Testis (tissue), 3 donors: ENCODE measurements around the gene SH3BP4. TPM values are rescaled to one million over a fixed set of nuclear protein-coding genes. Genes with fewer than 3 reads are reported as not detected.

Source experiments
- DNase-seq: peaks from one replicate; pipeline ENCODE4 v3.0.0-alpha.2; 2019
- H3K27ac ChIP-seq, 2 donors: fragments of 200-600 bp; sonication (generic); one replicate each; pipeline ENCODE4 v1.5.1; 2019
- H3K27me3 ChIP-seq: fragments of 200-600 bp; sonication (generic); one replicate; pipeline ENCODE4 v1.5.1; 2019
- H3K36me3 ChIP-seq: fragments of 200-600 bp; sonication (generic); one replicate; pipeline ENCODE4 v1.5.1; 2017; ENCODE audit warnings: low read depth; ENCODE audit errors: missing control alignments
- H3K4me1 ChIP-seq: fragments of 200-600 bp; sonication (generic); one replicate; pipeline ENCODE4 v1.5.1; 2019
- H3K4me3 ChIP-seq, 2 donors: fragments of 200-600 bp; sonication (generic); one replicate each; pipeline ENCODE4 v1.5.1; 2017 to 2019
- H3K9me3 ChIP-seq: fragments of 200-600 bp; sonication (generic); one replicate; pipeline ENCODE4 v1.5.1; 2017
- CTCF ChIP-seq, 3 experiments: fragments of 450-650 bp in 2 of 3; fragments of 200-600 bp in 1 of 3; sonication (generic) in 1 of 3; IDR thresholded peaks; one replicate each; pipeline ENCODE4 v1.5.1; 2016 to 2019; ENCODE audit warnings: antibody characterized with exemption in 3 of 3, mild to moderate bottlenecking in 2 of 3, moderate library complexity in 1 of 3
- POLR2A ChIP-seq: fragments of 450-650 bp; IDR thresholded peaks from one replicate; pipeline ENCODE4 v1.6.1; 2017; ENCODE audit warnings: antibody characterized with exemption, mild to moderate bottlenecking, moderate library complexity
- WGBS, 2 donors: methylation state at CpG; one replicate each; pipeline ENCODE4 v1.1.5; 2018; 5-methylcytosine and 5-hydroxymethylcytosine counted together
- intact Hi-C: fragments of 100-400 bp; cut with DNase I; formaldehyde crosslinking; loops from one replicate; pipeline ENCODE4 v1.15.1; 2023; ENCODE audit warnings: low total_unique reads
- polyA plus RNA-seq: library from polyadenylated mRNA; stranded (reverse); fragments of 350-450 nt; fragmentation: Illumina TruSeq; extraction: RNeasy Lipid Tissue Mini Kit (QIAGEN cat#74804); gene quantifications from one replicate; pipeline ENCODE4 v1.2.3, GENCODE V29; 2014; ENCODE audit warnings: low read depth, low replicate concordance; ENCODE audit not compliant: insufficient read depth
- total RNA-seq, 2 donors: library from RNA; depleted of rRNA; stranded (reverse); fragments of >200 nt; gene quantifications; one replicate each; pipeline ENCODE4 v1.2.3, GENCODE V29; 2016

SH3BP4 gene
- total and polyA plus RNA-seq, 3 donors from 2014 or later: 33.3 to 88.5 (median 64.4) TPM

GRCh38 chr2:235066895-235067294 is 115.1 kb downstream of the SH3BP4 start:
- H3K27ac ChIP-seq: no peak overlapping the region
- no peaks in the 10 kb centered on the region for H3K36me3 ChIP-seq
- no peak for DNase-seq
- H3K4me1 ChIP-seq: no peaks in the 10 kb centered on the region
- no peaks in the 10 kb centered on the region for H3K9me3 ChIP-seq
- no peaks in the 10 kb centered on the region for H3K27me3 ChIP-seq
- intact Hi-C loops: no loop called here
- TF ChIP-seq POLR2A (no peak), CTCF (IDR thresholded peaks at IDR 0.05) (no peak)
- no peak overlapping the region for H3K4me3 ChIP-seq
- 68 to 82% methylated on average over 4 of the region's 4 CpGs for WGBS, 2 donors

- no peaks in the 10 kb centered on the region for H3K36me3 ChIP-seq
- H3K9me3 ChIP-seq: no peaks in the 10 kb centered on the region
- DNase-seq: no peak
- no peak for TF ChIP-seq POLR2A
- TF ChIP-seq CTCF (IDR thresholded peaks at IDR 0.05): no peak
- H3K4me1 ChIP-seq: no peaks in the 10 kb centered on the region
- WGBS, 2 donors: 84 to 92% methylated on average over 3 of the region's 3 CpGs
- intact Hi-C loops: no loop called here
- H3K4me3 ChIP-seq: no peak overlapping the region
- H3K27me3 ChIP-seq: no peaks in the 10 kb centered on the region
- no peak overlapping the region for H3K27ac ChIP-seq
Observed at GRCh38 chr2:235068701-235069100, 116.9 kb downstream of the SH3BP4 start.

- intact Hi-C loops: no loop called here
- Histone ChIP-seq H3K4me3 (no peak overlapping the region), H3K9me3 (no peaks in the 10 kb centered on the region), H3K4me1 (no peaks in the 10 kb centered on the region), H3K27ac (no peak overlapping the region), H3K27me3 (no peaks in the 10 kb centered on the region), H3K36me3 (no peaks in the 10 kb centered on the region)
- DNase-seq: no peak
- TF ChIP-seq POLR2A: no peak
- no peak for TF ChIP-seq CTCF (IDR thresholded peaks at IDR 0.05)
Observed at GRCh38 chr2:235070063-235070706, 118.4 kb downstream of the SH3BP4 start.

GRCh38 chr2:235073868-235074413 is 122.1 kb downstream of the SH3BP4 start:
- H3K27me3 ChIP-seq: no peaks in the 10 kb centered on the region
- DNase-seq: no peak
- intact Hi-C loops: no loop called here
- no peak overlapping the region for H3K4me3 ChIP-seq
- H3K36me3 ChIP-seq: no peaks in the 10 kb centered on the region
- H3K27ac ChIP-seq: no peak overlapping the region
- no peaks in the 10 kb centered on the region for H3K9me3 ChIP-seq
- TF ChIP-seq CTCF (IDR thresholded peaks at IDR 0.05): no peak
- no peak for TF ChIP-seq POLR2A
- 58 to 64% methylated on average over 6 of the region's 6 CpGs for WGBS, 2 donors
- no peaks in the 10 kb centered on the region for H3K4me1 ChIP-seq

GRCh38 chr2:235077046-235077445 is 125.2 kb downstream of the SH3BP4 start:
- WGBS, 2 donors: 87 to 94% methylated on average over 5 of the region's 5 CpGs
- no peak overlapping the region for H3K27ac ChIP-seq
- H3K4me3 ChIP-seq: no peak overlapping the region
- no peaks in the 10 kb centered on the region for H3K4me1 ChIP-seq
- intact Hi-C loops: no loop called here
- TF ChIP-seq CTCF (IDR thresholded peaks at IDR 0.05): no peak
- TF ChIP-seq POLR2A: no peak
- no peaks in the 10 kb centered on the region for H3K9me3 ChIP-seq
- H3K36me3 ChIP-seq: no peaks in the 10 kb centered on the region
- no peak for DNase-seq
- H3K27me3 ChIP-seq: no peaks in the 10 kb centered on the region
